Sigmoid colon (tissue), 7 donors: Measurements from ENCODE around the gene IQCE. TPM values are rescaled to one million over a fixed set of nuclear protein-coding genes. Genes with fewer than 3 reads are reported as not detected.

ENCODE experiments used
- DNase-seq: peaks from one replicate; pipeline ENCODE4 v3.0.0-alpha.2; 2019
- H3K27ac ChIP-seq, 4 donors: fragments of 200-600 bp; sonication (generic); one replicate each; pipeline ENCODE4 v1.5.1; 2016 to 2019; ENCODE audit warnings: mild to moderate bottlenecking in 1 of 4
- H3K27me3 ChIP-seq, 3 donors: fragments of 200-600 bp; sonication (generic); one replicate each; pipeline ENCODE4 v1.5.1; 2019; ENCODE audit warnings: mild to moderate bottlenecking in 1 of 3
- H3K36me3 ChIP-seq, 4 donors: fragments of 200-600 bp; sonication (generic); one replicate each; pipeline ENCODE4 v1.5.1; 2016 to 2019
- H3K4me1 ChIP-seq, 4 donors: fragments of 200-600 bp; sonication (generic); one replicate each; pipeline ENCODE4 v1.5.1; 2017 to 2019
- H3K4me3 ChIP-seq, 4 donors: fragments of 200-600 bp; sonication (generic); one replicate each; pipeline ENCODE4 v1.5.1; 2017 to 2019; ENCODE audit warnings: mild to moderate bottlenecking in 2 of 4, moderate library complexity in 1 of 4
- H3K9me3 ChIP-seq, 4 donors: fragments of 200-600 bp in 3 of 4; sonication (generic) in 3 of 4; one replicate each; pipeline versions ENCODE4 v1.5.1 to v1.6.1; 2013 to 2019
- EP300 ChIP-seq, 4 donors: sonication (generic); formaldehyde crosslinking; IDR thresholded peaks; one replicate each; pipeline ENCODE4 v1.6.1; 2017; ENCODE audit warnings: antibody characterized with exemption in 4 of 4
- POLR2A ChIP-seq, 2 donors: fragments of 450-650 bp; IDR thresholded peaks; one replicate each; pipeline ENCODE4 v1.6.1; 2016; ENCODE audit warnings: antibody characterized with exemption in 2 of 2, mild to moderate bottlenecking in 2 of 2, moderate library complexity in 2 of 2
- POLR2AphosphoS5 ChIP-seq, 4 donors: sonication (generic); formaldehyde crosslinking; IDR thresholded peaks; one replicate each; pipeline ENCODE4 v1.6.1; 2017; ENCODE audit warnings: antibody characterized with exemption in 4 of 4
- WGBS, 2 donors: extraction: QIAGEN DNeasy Blood & Tissue Kit; methylation state at CpG; one replicate each; pipeline ENCODE4 v1.1.7; 2013; 5-methylcytosine and 5-hydroxymethylcytosine counted together
- intact Hi-C: fragments of 100-400 bp; cut with DNase I; formaldehyde crosslinking; loops from one replicate; pipeline ENCODE4 v1.15.1; 2023
- polyA plus RNA-seq, 3 donors: library from polyadenylated mRNA; stranded (reverse); fragments of 200-250 nt; gene quantifications; one replicate each; pipeline ENCODE4 v1.2.3, GENCODE V29; 2013
- total RNA-seq, 4 donors: library from RNA; depleted of rRNA; stranded (reverse); fragments of >200 nt; gene quantifications; one replicate each; pipeline ENCODE4 v1.1.0, GENCODE V29; 2016
- TF ChIP-seq, protein P1 (sequence below), 4 experiments: fragments of 450-650 bp in 3 of 4; fragments of 200-600 bp in 1 of 4; IDR thresholded peaks; one replicate each; pipeline ENCODE4 v1.5.1; 2016 to 2019; ENCODE audit warnings: antibody characterized with exemption in 4 of 4, mild to moderate bottlenecking in 3 of 4, moderate library complexity in 2 of 4
- donor health status: healthy with polysubstance abuse.
- donor health status: Bipolar disorder and iron deficiency.
- donor health status: healthy.

IQCE gene
- total and polyA plus RNA-seq, 7 donors, result 6.4 to 22.4 (median 9.6) TPM

DNA sequence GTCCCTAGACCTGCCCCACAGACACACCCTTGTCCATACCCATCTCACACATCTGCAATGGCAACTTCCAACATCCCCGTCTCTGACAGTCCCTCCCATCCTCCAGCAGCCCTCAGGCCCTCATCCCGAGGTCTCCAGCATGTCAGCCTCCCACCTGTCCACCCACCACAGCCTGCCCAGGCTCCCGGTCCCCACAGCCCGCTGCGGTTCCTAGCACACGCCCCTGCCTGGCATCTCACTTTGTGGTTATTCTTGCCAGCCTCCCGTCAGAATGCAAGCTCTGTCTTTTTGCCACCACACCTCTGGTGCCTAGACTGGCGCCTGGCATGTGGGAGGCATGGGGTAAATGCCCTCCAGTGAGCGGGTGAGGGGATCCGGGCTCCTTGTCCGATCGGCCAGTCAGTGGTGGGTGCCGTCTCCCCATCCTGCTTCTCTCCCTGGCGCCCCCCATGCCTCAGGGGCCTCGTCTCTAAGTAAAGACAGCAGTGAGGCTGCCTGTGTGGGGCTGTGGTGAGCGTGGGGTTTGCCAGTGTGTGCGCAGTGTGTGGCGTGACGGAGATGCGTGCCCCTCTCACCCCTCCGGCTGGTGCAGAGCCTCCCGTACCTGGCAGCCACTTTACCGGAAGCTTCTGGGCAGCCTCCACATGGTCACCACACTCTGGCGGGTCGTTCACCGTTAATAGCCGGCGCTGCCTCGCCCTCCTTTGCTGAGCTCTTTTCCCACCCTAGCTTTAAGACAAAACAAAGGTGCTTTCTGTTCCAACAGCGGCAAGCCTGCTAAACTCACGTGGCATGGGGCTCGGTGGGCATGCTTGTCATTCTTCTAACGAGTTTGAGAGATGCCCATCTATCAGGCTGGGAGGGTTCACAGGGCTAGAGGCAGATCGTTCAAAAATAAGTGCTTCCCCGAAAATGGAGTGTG lies 44.5 kb downstream of the IQCE start:
- whole genome bisulfite sequencing, 2 donors, result 89 to 95% methylated on average over 35 of the region's 35 CpGs
- H3K27me3 ChIP-seq, result no peaks in the 10 kb centered on the region
- no peak overlapping the region for H3K27ac ChIP-seq
- no peaks in the 10 kb centered on the region for H3K9me3 ChIP-seq
- TF ChIP-seq, protein P1, sequence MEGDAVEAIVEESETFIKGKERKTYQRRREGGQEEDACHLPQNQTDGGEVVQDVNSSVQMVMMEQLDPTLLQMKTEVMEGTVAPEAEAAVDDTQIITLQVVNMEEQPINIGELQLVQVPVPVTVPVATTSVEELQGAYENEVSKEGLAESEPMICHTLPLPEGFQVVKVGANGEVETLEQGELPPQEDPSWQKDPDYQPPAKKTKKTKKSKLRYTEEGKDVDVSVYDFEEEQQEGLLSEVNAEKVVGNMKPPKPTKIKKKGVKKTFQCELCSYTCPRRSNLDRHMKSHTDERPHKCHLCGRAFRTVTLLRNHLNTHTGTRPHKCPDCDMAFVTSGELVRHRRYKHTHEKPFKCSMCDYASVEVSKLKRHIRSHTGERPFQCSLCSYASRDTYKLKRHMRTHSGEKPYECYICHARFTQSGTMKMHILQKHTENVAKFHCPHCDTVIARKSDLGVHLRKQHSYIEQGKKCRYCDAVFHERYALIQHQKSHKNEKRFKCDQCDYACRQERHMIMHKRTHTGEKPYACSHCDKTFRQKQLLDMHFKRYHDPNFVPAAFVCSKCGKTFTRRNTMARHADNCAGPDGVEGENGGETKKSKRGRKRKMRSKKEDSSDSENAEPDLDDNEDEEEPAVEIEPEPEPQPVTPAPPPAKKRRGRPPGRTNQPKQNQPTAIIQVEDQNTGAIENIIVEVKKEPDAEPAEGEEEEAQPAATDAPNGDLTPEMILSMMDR (IDR thresholded peaks at IDR 0.05), result no peak
- TF ChIP-seq EP300 (IDR thresholded peaks at IDR 0.05) (no peak), POLR2AphosphoS5 (IDR thresholded peaks at IDR 0.05) (no peak), POLR2A (IDR thresholded peaks at IDR 0.05) (no peak)
- H3K4me1 ChIP-seq, result no peaks in the 10 kb centered on the region
- H3K4me3 ChIP-seq, result no peak overlapping the region
- intact Hi-C loops, result no loop called here
- no peak for DNase-seq
- peaks cover 0 to 46% (median 8%) of the 10 kb centered on the region in 4 donors for H3K36me3 ChIP-seq

DNA sequence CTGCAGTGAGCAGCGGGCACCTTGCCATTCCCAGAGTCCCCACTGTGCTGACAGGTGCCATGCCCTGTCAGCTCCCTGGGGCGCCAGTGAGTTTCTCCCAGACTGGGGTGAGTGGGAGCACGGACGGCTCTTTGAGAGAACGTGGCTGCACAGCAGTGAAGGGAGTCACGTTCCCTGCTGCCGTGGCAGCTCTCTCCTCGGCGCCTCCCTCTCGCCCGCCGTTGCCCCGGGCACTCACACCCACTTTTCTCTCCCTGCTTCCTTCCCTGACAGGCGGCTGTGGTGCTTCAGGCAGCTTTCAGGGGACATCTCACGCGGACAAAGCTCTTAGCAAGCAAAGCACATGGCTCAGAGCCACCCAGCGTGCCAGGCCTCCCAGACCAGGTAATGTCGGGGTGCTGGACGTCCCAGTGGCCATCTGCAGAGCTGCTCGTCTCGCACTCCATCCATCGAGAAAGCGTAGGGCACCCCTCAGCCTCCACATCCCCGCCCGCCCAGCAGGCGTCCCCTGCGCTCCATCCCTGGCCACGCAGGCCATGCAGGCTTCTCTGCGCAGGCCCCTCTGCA lies 45.9 kb downstream of the IQCE start:
- TF ChIP-seq, protein P1 (IDR thresholded peaks at IDR 0.05), result no peak
- TF ChIP-seq EP300 (IDR thresholded peaks at IDR 0.05), result no peak
- no peak for TF ChIP-seq POLR2A (IDR thresholded peaks at IDR 0.05)
- TF ChIP-seq POLR2AphosphoS5 (IDR thresholded peaks at IDR 0.05), result no peak
- Histone ChIP-seq H3K27me3 (no peaks in the 10 kb centered on the region), H3K27ac (no peak overlapping the region), H3K4me3 (no peak overlapping the region), H3K9me3 (no peaks in the 10 kb centered on the region), H3K36me3 (peaks cover 0 to 32% (median 2%) of the 10 kb centered on the region in 4 donors), H3K4me1 (no peaks in the 10 kb centered on the region)
- intact Hi-C loops, result no loop called here
- DNase-seq, result no peak
- 94 to 98% methylated on average over 29 of the region's 29 CpGs for WGBS, 2 donors

DNA sequence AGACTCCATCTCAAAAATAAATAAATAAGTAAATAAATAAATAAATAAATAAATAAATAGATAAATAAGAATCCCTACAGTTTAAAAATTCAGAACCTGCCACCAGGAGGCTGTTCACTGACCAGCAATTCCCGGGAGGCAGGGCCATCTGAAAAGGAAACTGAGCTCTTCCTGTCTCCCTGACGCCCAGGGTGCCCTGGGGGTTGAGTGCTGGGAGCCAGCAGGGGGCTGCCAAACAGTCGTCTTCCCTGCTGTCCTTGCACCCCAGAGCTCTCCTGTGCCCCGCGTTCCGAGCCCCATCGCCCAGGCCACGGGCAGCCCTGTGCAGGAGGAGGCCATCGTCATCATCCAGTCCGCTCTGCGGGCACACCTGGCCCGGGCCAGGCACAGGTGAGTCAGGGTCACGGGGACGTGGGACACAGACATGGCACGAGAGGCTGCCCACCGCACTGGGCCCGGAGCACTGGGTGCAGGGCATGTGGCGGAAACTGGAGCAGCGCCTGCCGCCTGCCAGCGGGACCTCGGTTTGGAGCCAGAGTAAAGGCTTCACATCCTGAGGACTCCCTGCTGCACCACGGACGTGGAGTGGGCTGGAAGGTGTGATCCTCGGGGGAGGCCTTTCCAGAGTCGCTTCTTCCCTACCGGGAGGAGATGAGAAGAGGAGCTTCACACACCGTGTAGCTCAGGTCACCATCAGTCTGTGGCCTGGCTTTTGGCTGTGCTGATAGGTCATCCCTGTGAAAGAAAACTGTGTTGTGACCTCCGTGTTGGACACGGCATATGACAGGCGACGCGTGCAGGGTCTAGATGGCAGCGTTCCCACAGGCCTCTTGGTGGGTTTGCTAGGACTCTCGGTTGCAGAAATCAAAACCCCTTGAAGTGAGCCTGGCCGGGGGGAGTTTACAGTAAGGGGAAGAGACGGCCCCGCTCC lies 47.1 kb downstream of the IQCE start:
- intact Hi-C loops, result no loop called here
- Histone ChIP-seq H3K27ac (no peak overlapping the region), H3K36me3 (peaks cover 0 to 27% (median 0%) of the 10 kb centered on the region in 4 donors), H3K4me3 (no peak overlapping the region), H3K27me3 (no peaks in the 10 kb centered on the region), H3K4me1 (no peaks in the 10 kb centered on the region), H3K9me3 (no peaks in the 10 kb centered on the region)
- 91 to 93% methylated on average over 38 of the region's 38 CpGs for WGBS, 2 donors
- TF ChIP-seq POLR2A (IDR thresholded peaks at IDR 0.05) (no peak), EP300 (IDR thresholded peaks at IDR 0.05) (no peak), POLR2AphosphoS5 (IDR thresholded peaks at IDR 0.05) (no peak)
- TF ChIP-seq, protein P1 (IDR thresholded peaks at IDR 0.05), result no peak
- no peak for DNase-seq

DNA sequence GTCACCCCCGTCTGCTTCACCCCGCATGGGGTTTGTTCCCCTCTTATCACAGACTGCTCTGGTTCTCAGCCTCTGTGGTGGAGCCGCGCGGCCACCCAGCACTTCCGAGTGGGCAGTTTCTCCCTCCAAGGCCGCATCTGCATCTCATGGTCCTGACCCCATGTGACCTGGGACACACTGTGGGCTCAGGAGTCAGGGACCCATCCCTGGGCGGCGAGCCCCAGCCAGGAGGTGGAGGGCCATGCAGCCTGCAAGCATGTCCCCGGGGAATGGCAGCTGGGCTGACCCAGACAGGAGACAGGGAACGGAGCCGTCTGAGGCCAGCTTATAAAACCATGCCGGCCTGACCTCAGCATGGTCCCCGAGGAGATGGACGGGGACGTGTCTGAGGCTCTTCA lies 47.8 kb downstream of the IQCE start:
- TF ChIP-seq, protein P1 (IDR thresholded peaks at IDR 0.05), result no peak
- TF ChIP-seq POLR2AphosphoS5 (IDR thresholded peaks at IDR 0.05) (no peak), EP300 (IDR thresholded peaks at IDR 0.05) (no peak), POLR2A (IDR thresholded peaks at IDR 0.05) (no peak)
- no peaks in the 10 kb centered on the region for H3K9me3 ChIP-seq
- H3K4me1 ChIP-seq, result no peaks in the 10 kb centered on the region
- H3K27me3 ChIP-seq, result no peaks in the 10 kb centered on the region
- WGBS, 2 donors, result 87 to 91% methylated on average over 16 of the region's 16 CpGs
- DNase-seq, result no peak
- peak overlapping the region in 3 of 4 donors; percentile 31 to 63 (median 34) for H3K27ac ChIP-seq
- intact Hi-C loops, result no loop called here
- H3K36me3 ChIP-seq, result peaks cover 0 to 20% (median 0%) of the 10 kb centered on the region in 4 donors
- no peak overlapping the region for H3K4me3 ChIP-seq
